H9 (cell line): Measurements from ENCODE around the gene PHOSPHO2. TPM values are rescaled to one million over a fixed set of nuclear protein-coding genes. Genes with fewer than 3 reads are reported as not detected.

Experiments used
- DNase-seq: peaks from one replicate; pipeline ENCODE4 v3.0.0-alpha.2; 2017
- H2AFZ ChIP-seq: one replicate; pipeline ENCODE4 v1.6.1; 2013; ENCODE audit warnings: mild to moderate bottlenecking, low read length, control low read depth, moderate library complexity
- H2AK5ac ChIP-seq: 2 replicates; pipeline ENCODE4 v1.6.1; 2013; ENCODE audit warnings: low read length, control low read depth, mixed read lengths; ENCODE audit not compliant: insufficient read length
- H2BK120ac ChIP-seq: one replicate; pipeline ENCODE4 v1.6.1; 2013; ENCODE audit warnings: low read depth, mild to moderate bottlenecking, low read length, control low read depth, inconsistent platforms; ENCODE audit not compliant: poor library complexity, severe bottlenecking
- H2BK12ac ChIP-seq: 2 replicates; pipeline ENCODE4 v1.6.1; 2013; ENCODE audit warnings: low read length, control low read depth, mixed read lengths, low read depth; ENCODE audit not compliant: insufficient read length
- H2BK15ac ChIP-seq: 2 replicates; pipeline ENCODE4 v1.6.1; 2013; ENCODE audit warnings: low read depth, low read length, control low read depth
- H2BK20ac ChIP-seq: one replicate; pipeline ENCODE4 v1.6.1; 2013; ENCODE audit warnings: low read depth, mild to moderate bottlenecking, low read length, control low read depth, inconsistent platforms; ENCODE audit not compliant: poor library complexity, severe bottlenecking
- H2BK5ac ChIP-seq: 2 replicates; pipeline ENCODE4 v1.6.1; 2013; ENCODE audit warnings: low read length, control low read depth, mixed read lengths; ENCODE audit not compliant: insufficient read length
- H3K14ac ChIP-seq: 2 replicates; pipeline ENCODE4 v1.6.1; 2013; ENCODE audit warnings: low read length, control low read depth; ENCODE audit not compliant: insufficient read depth
- H3K18ac ChIP-seq: 2 replicates; pipeline ENCODE4 v1.6.1; 2013; ENCODE audit warnings: low read depth, mild to moderate bottlenecking, mixed read lengths, low read length, control low read depth; ENCODE audit not compliant: insufficient read length
- H3K23ac ChIP-seq: 2 replicates; pipeline ENCODE4 v1.6.1; 2013; ENCODE audit warnings: low read length, control low read depth, mixed read lengths, low read depth; ENCODE audit not compliant: insufficient read length
- H3K23me2 ChIP-seq: 2 replicates; pipeline ENCODE4 v1.6.1; 2013; ENCODE audit warnings: low read depth, mild to moderate bottlenecking, mixed read lengths, low read length, control low read depth; ENCODE audit not compliant: insufficient read length, poor library complexity, severe bottlenecking
- H3K27ac ChIP-seq: 2 replicates; pipeline ENCODE4 v1.5.1; 2013; ENCODE audit warnings: low read length, control low read depth, mixed read lengths, low read depth; ENCODE audit not compliant: insufficient read length
- H3K27me3 ChIP-seq: 2 replicates; pipeline ENCODE4 v1.6.1; 2013; ENCODE audit warnings: low read length, control low read depth, inconsistent platforms; ENCODE audit not compliant: insufficient read depth
- H3K4ac ChIP-seq: 2 replicates; pipeline ENCODE4 v1.6.1; 2013; ENCODE audit warnings: low read depth, mild to moderate bottlenecking, control low read depth, inconsistent platforms, low read length, moderate library complexity
- H3K4me1 ChIP-seq: 2 replicates; pipeline ENCODE4 v1.6.1; 2013; ENCODE audit warnings: low read length, control low read depth, inconsistent platforms; ENCODE audit not compliant: insufficient read depth
- H3K4me2 ChIP-seq: 2 replicates; pipeline ENCODE4 v1.6.1; 2013; ENCODE audit warnings: low read length, control low read depth, mixed read lengths; ENCODE audit not compliant: insufficient read length, insufficient read depth
- H3K56ac ChIP-seq: 2 replicates; pipeline ENCODE4 v1.6.1; 2013; ENCODE audit warnings: low read depth, mild to moderate bottlenecking, mixed read lengths, low read length, control low read depth; ENCODE audit not compliant: insufficient read length
- H3K79me1 ChIP-seq: 2 replicates; pipeline ENCODE4 v1.6.1; 2013; ENCODE audit warnings: low read depth, mild to moderate bottlenecking, moderate library complexity, low read length, control low read depth, inconsistent platforms; ENCODE audit not compliant: insufficient read depth, poor library complexity, severe bottlenecking
- H3K79me2 ChIP-seq: 2 replicates; pipeline ENCODE4 v1.6.1; 2013; ENCODE audit warnings: low read length, control low read depth, inconsistent platforms; ENCODE audit not compliant: insufficient read depth
- H3K9ac ChIP-seq: 2 replicates; pipeline ENCODE4 v1.6.1; 2013; ENCODE audit warnings: low read length, control low read depth, mixed read lengths; ENCODE audit not compliant: insufficient read length; ENCODE audit errors: extremely low read depth
- H3K9me3 ChIP-seq: one replicate; pipeline ENCODE4 v1.6.1; 2013; ENCODE audit warnings: low read depth, low read length, inconsistent platforms; ENCODE audit not compliant: control insufficient read depth
- H3T11ph ChIP-seq: one replicate; pipeline ENCODE4 v1.6.1; 2013; ENCODE audit warnings: mild to moderate bottlenecking, low read length, control low read depth, inconsistent platforms
- H4K20me1 ChIP-seq: one replicate; pipeline ENCODE4 v1.6.1; 2013; ENCODE audit not compliant: control insufficient read depth, insufficient read length, insufficient read depth
- H4K5ac ChIP-seq: 2 replicates; pipeline ENCODE4 v1.6.1; 2013; ENCODE audit warnings: low read depth, mild to moderate bottlenecking, mixed read lengths, low read length, control low read depth; ENCODE audit not compliant: insufficient read length
- H4K8ac ChIP-seq: replicated peaks from 2 replicates; pipeline ENCODE4 v1.6.1; 2013; ENCODE audit warnings: low read length, control low read depth, mixed read lengths, low read depth; ENCODE audit not compliant: insufficient read length
- H4K91ac ChIP-seq: 2 replicates; pipeline ENCODE4 v1.6.1; 2013; ENCODE audit warnings: low read depth, mild to moderate bottlenecking, moderate library complexity, mixed read lengths, low read length, control low read depth; ENCODE audit not compliant: insufficient read length
- H3K27ac Mint-ChIP-seq, 3 experiments: 2 replicates in 2 of 3; 3 replicates in 1 of 3; pipeline ENCODE4 v1.8.0; 2020 to 2021; ENCODE audit warnings: mixed read lengths in 3 of 3, mild to moderate bottlenecking in 1 of 3, moderate library complexity in 1 of 3
- H3K27me3 Mint-ChIP-seq: 2 replicates; pipeline ENCODE4 v1.8.0; 2021; ENCODE audit warnings: low read depth, mild to moderate bottlenecking, moderate library complexity, mixed read lengths
- H3K36me3 Mint-ChIP-seq, 3 experiments: 2 replicates in 2 of 3; 3 replicates in 1 of 3; pipeline ENCODE4 v1.8.0; 2020 to 2021; ENCODE audit warnings: low read depth in 3 of 3, mixed read lengths in 3 of 3; ENCODE audit not compliant: insufficient read depth in 1 of 3
- H3K4me1 Mint-ChIP-seq, 2 experiments: 2 replicates each; pipeline ENCODE4 v1.8.0; 2020; ENCODE audit warnings: mixed read lengths in 2 of 2
- H3K4me3 Mint-ChIP-seq, 2 experiments: 2 replicates in 1 of 2; 3 replicates in 1 of 2; pipeline ENCODE4 v1.8.0; 2020 to 2021; ENCODE audit warnings: mild to moderate bottlenecking in 2 of 2, mixed read lengths in 2 of 2, moderate library complexity in 1 of 2
- H3K9me3 Mint-ChIP-seq, 2 experiments: 2 replicates in 1 of 2; 3 replicates in 1 of 2; pipeline ENCODE4 v1.8.0; 2020; ENCODE audit warnings: mild to moderate bottlenecking in 2 of 2, mixed read lengths in 2 of 2, moderate library complexity in 1 of 2
- CTCF ChIP-seq: fragments of 200-600 bp; sonication (generic); conservative IDR thresholded peaks from 3 replicates; pipeline ENCODE4 v1.8.0; 2021; ENCODE audit warnings: antibody characterized with exemption, mild to moderate bottlenecking
- WGBS: extraction: QIAGEN DNeasy Blood & Tissue Kit; methylation state at CpG from one replicate; pipeline ENCODE4 v1.1.7; 2013; ENCODE audit warnings: missing lambda C conversion rate, low lambda C conversion rate, mixed read lengths; ENCODE audit not compliant: insufficient read length; ENCODE audit errors: extremely low coverage; 5-methylcytosine and 5-hydroxymethylcytosine counted together
- total RNA-seq: library from RNA; stranded (reverse); gene quantifications from 2 replicates; pipeline ENCODE4 v1.2.1, GENCODE V29; 2021

The PHOSPHO2 gene
- total RNA-seq, 1 experiment from 2014 or later: 7.2 TPM

GRCh38 chr2:169717691-169718063, 23.4 kb downstream of the PHOSPHO2 start:
- no peaks in the 10 kb centered on the region for H4K20me1 ChIP-seq
- no peak overlapping the region for H4K5ac ChIP-seq
- no peak overlapping the region for H3K27ac ChIP-seq
- no peak overlapping the region for H2BK15ac ChIP-seq
- no peak overlapping the region for H4K8ac ChIP-seq
- H3K56ac ChIP-seq: no peak overlapping the region
- no peak overlapping the region for H3K14ac ChIP-seq
- no peak overlapping the region for H3K18ac ChIP-seq
- H3K9me3 ChIP-seq: no peaks in the 10 kb centered on the region
- peaks cover 0 to 8% of the 10 kb centered on the region in 2 experiments; a peak in 2 of 4 replicates for H3K4me1 Mint-ChIP-seq
- no peak overlapping the region for H2BK20ac ChIP-seq
- DNase-seq: no peak
- no peak overlapping the region for H2AFZ ChIP-seq
- no peak overlapping the region for H3K9ac ChIP-seq
- H3T11ph ChIP-seq: no peak overlapping the region
- TF ChIP-seq CTCF: no peak
- H3K27me3 Mint-ChIP-seq: no peaks in the 10 kb centered on the region
- H3K23ac ChIP-seq: no peak overlapping the region
- no peak overlapping the region for H4K91ac ChIP-seq
- no CpG with 5 or more reads among the region's 4 CpGs for WGBS
- H2BK120ac ChIP-seq: no peak overlapping the region
- no peak overlapping the region for H2BK5ac ChIP-seq
- no peaks in the 10 kb centered on the region for H3K79me1 ChIP-seq
- no peak overlapping the region for H2AK5ac ChIP-seq
- no peaks in the 10 kb centered on the region for H3K9me3 Mint-ChIP-seq
- H3K4ac ChIP-seq: no peak overlapping the region
- no peaks in the 10 kb centered on the region for H3K79me2 ChIP-seq
- H3K27ac Mint-ChIP-seq: no peak overlapping the region
- no peaks in the 10 kb centered on the region for H3K36me3 Mint-ChIP-seq
- H3K4me2 ChIP-seq: no peak overlapping the region
- H3K4me1 ChIP-seq: no peaks in the 10 kb centered on the region
- no peaks in the 10 kb centered on the region for H3K23me2 ChIP-seq
- no peaks in the 10 kb centered on the region for H3K27me3 ChIP-seq
- no peak overlapping the region for H2BK12ac ChIP-seq
- no peak overlapping the region for H3K4me3 Mint-ChIP-seq
